OCI-LY1 (cell line): ENCODE data around the gene ATP2B2.

Experiments
- H2AFZ ChIP-seq: fragments of 200-600 bp; sonication (generic), shearing (Covaris generic); 2 replicates; pipeline ENCODE4 v1.6.0; 2014; ENCODE audit warnings: antibody characterized with exemption, mild to moderate bottlenecking, low read length
- H3F3A ChIP-seq: fragments of 200-600 bp; sonication (generic), shearing (Covaris generic); 2 replicates; pipeline ENCODE4 v1.6.0; 2014; ENCODE audit warnings: mild to moderate bottlenecking, antibody characterized with exemption, low read length, moderate library complexity; ENCODE audit not compliant: insufficient read depth
- H3K27ac ChIP-seq: fragments of 200-600 bp; sonication (generic); 2 replicates; pipeline ENCODE4 v1.5.1; 2014; ENCODE audit warnings: low read length, mixed run types, mild to moderate bottlenecking, low read depth; ENCODE audit not compliant: poor library complexity, severe bottlenecking
- H3K27me3 ChIP-seq: fragments of 200-600 bp; sonication (generic); 2 replicates; pipeline ENCODE4 v1.6.0; 2014; ENCODE audit warnings: antibody characterized with exemption, mild to moderate bottlenecking, low read length, moderate library complexity; ENCODE audit not compliant: insufficient read depth
- H3K36me3 ChIP-seq: fragments of 200-600 bp; sonication (generic); 2 replicates; pipeline ENCODE4 v1.6.1; 2014; ENCODE audit warnings: mild to moderate bottlenecking, antibody characterized with exemption, low read length, moderate library complexity, mixed read lengths; ENCODE audit not compliant: insufficient read depth
- H3K4me1 ChIP-seq: fragments of 200-600 bp; sonication (generic); 2 replicates; pipeline ENCODE4 v1.5.1; 2014; ENCODE audit warnings: mild to moderate bottlenecking, low read length, moderate library complexity; ENCODE audit not compliant: insufficient read depth, severe bottlenecking
- H3K4me2 ChIP-seq: fragments of 200-600 bp; sonication (generic), shearing (Covaris generic); 2 replicates; pipeline ENCODE4 v1.6.1; 2014; ENCODE audit warnings: low read length
- H3K4me3 ChIP-seq: fragments of 200-600 bp; sonication (generic); 2 replicates; pipeline ENCODE4 v1.5.1; 2014; ENCODE audit warnings: low read length, low read depth, mild to moderate bottlenecking, mixed read lengths; ENCODE audit not compliant: poor library complexity, severe bottlenecking
- H3K79me2 ChIP-seq: fragments of 200-600 bp; shearing (Covaris generic); 2 replicates; pipeline ENCODE4 v1.6.1; 2016; ENCODE audit warnings: mixed run types, low read length, mixed read lengths; ENCODE audit not compliant: insufficient read depth
- H3K9ac ChIP-seq: fragments of 200-600 bp; sonication (generic), shearing (Covaris generic); 2 replicates; pipeline ENCODE4 v1.6.1; 2014; ENCODE audit warnings: mild to moderate bottlenecking, low read length, mixed read lengths
- H3K9me2 ChIP-seq: fragments of 200-600 bp; sonication (generic), shearing (Covaris generic); 2 replicates; pipeline ENCODE4 v1.6.1; 2014; ENCODE audit warnings: low read depth, mild to moderate bottlenecking, low read length, mixed read lengths
- H3K9me3 ChIP-seq: fragments of 200-600 bp; shearing (Covaris generic); 2 replicates; pipeline ENCODE4 v1.6.1; 2014; ENCODE audit warnings: low read length, mixed read lengths
- H4K20me1 ChIP-seq: fragments of 200-600 bp; sonication (generic), shearing (Covaris generic); 2 replicates; pipeline ENCODE4 v1.6.0; 2016; ENCODE audit warnings: mild to moderate bottlenecking, low read length; ENCODE audit not compliant: insufficient read depth
- EZH2 ChIP-seq: fragments of 200-600 bp; sonication (generic), shearing (Covaris generic); IDR thresholded peaks from 2 replicates; pipeline ENCODE4 v1.8.0; 2017; ENCODE audit warnings: borderline replicate concordance, mixed run types, mild to moderate bottlenecking, antibody characterized with exemption, low read length, moderate library complexity, mixed read lengths
- TF ChIP-seq, protein P1 (sequence below): fragments of 200-600 bp; sonication (generic), shearing (Covaris generic); IDR thresholded peaks from 2 replicates; pipeline ENCODE4 v1.5.1; 2017; ENCODE audit warnings: mild to moderate bottlenecking, antibody characterized with exemption, low read length, moderate library complexity, mixed read lengths

ATP2B2 gene

GRCh38 chr3:10357095-10357494 is 148.3 kb downstream of the ATP2B2 start:
- no peaks in the 10 kb centered on the region for H3K9me2 ChIP-seq
- no peak overlapping the region for H3K27ac ChIP-seq
- TF ChIP-seq EZH2 = no peak
- TF ChIP-seq, protein P1, sequence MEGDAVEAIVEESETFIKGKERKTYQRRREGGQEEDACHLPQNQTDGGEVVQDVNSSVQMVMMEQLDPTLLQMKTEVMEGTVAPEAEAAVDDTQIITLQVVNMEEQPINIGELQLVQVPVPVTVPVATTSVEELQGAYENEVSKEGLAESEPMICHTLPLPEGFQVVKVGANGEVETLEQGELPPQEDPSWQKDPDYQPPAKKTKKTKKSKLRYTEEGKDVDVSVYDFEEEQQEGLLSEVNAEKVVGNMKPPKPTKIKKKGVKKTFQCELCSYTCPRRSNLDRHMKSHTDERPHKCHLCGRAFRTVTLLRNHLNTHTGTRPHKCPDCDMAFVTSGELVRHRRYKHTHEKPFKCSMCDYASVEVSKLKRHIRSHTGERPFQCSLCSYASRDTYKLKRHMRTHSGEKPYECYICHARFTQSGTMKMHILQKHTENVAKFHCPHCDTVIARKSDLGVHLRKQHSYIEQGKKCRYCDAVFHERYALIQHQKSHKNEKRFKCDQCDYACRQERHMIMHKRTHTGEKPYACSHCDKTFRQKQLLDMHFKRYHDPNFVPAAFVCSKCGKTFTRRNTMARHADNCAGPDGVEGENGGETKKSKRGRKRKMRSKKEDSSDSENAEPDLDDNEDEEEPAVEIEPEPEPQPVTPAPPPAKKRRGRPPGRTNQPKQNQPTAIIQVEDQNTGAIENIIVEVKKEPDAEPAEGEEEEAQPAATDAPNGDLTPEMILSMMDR = no peak
- no peak overlapping the region for H3K4me3 ChIP-seq
- no peak overlapping the region for H3K4me2 ChIP-seq
- no peaks in the 10 kb centered on the region for H3K79me2 ChIP-seq
- H4K20me1 ChIP-seq = no peaks in the 10 kb centered on the region
- H3K9ac ChIP-seq = no peak overlapping the region
- H3K36me3 ChIP-seq = no peaks in the 10 kb centered on the region
- H2AFZ ChIP-seq = no peak overlapping the region
- no peaks in the 10 kb centered on the region for H3K4me1 ChIP-seq
- no peaks in the 10 kb centered on the region for H3F3A ChIP-seq
- no peaks in the 10 kb centered on the region for H3K9me3 ChIP-seq
- peaks cover 13% of the 10 kb centered on the region; the same call in 1 of the 2 replicates for H3K27me3 ChIP-seq

- Histone ChIP-seq H3K79me2 (no peaks in the 10 kb centered on the region), H3K27me3 (peaks cover 13% of the 10 kb centered on the region; the same call in 1 of the 2 replicates), H3K9ac (no peak overlapping the region), H3K4me3 (no peak overlapping the region), H3K4me1 (no peaks in the 10 kb centered on the region), H2AFZ (no peak overlapping the region), H4K20me1 (no peaks in the 10 kb centered on the region), H3K4me2 (no peak overlapping the region), H3K9me3 (no peaks in the 10 kb centered on the region), H3K27ac (no peak overlapping the region), H3F3A (no peaks in the 10 kb centered on the region), H3K36me3 (no peaks in the 10 kb centered on the region), H3K9me2 (no peaks in the 10 kb centered on the region)
- TF ChIP-seq EZH2 = no peak
- TF ChIP-seq, protein P1 = no peak
These were observed 148.9 kb downstream of the ATP2B2 start for GRCh38 chr3:10356461-10356981.

DNA sequence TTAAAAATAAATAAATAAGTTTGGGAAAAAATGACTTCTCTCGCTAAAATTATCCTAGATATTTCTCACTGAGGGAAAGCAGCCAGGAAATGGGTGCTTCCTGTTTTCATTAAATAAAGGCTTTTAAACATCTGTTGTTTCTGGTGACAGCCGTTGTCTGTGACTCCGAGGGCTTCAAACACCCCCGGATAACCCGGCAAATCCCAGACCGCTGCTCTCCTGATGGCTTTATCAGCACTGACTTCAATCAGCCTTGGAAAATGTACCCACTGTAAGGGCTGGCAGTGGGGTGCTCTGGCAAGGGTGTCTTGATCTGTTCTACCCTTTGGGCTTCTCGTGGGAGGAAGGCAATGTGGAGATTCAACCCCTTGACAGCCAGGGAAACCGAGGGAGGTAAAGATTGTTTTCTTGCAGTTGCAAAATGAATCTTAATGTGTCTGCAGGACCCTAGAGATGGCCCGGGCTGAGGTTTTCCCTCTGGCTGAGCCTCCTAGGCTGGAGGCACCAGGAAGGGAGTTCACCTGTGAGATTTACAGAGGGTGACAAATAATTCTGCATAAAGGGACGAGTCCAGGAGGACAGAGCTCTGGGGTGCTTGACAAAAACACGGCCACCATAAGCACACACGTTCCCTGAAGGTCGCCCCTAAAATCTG is 150.9 kb downstream of the ATP2B2 start:
- no peak overlapping the region for H2AFZ ChIP-seq
- no peaks in the 10 kb centered on the region for H3K79me2 ChIP-seq
- no peaks in the 10 kb centered on the region for H4K20me1 ChIP-seq
- no peaks in the 10 kb centered on the region for H3K4me1 ChIP-seq
- H3K27me3 ChIP-seq = 0 out of 2 replicates have a peak, but pooled peaks cover 5% of the 10 kb centered on the region
- TF ChIP-seq, protein P1 = no peak
- no peak for TF ChIP-seq EZH2
- H3K9me3 ChIP-seq = no peaks in the 10 kb centered on the region
- H3K36me3 ChIP-seq = no peaks in the 10 kb centered on the region
- no peak overlapping the region for H3K4me2 ChIP-seq
- no peak overlapping the region for H3K9ac ChIP-seq
- no peak overlapping the region for H3K4me3 ChIP-seq
- no peaks in the 10 kb centered on the region for H3F3A ChIP-seq
- no peaks in the 10 kb centered on the region for H3K9me2 ChIP-seq
- H3K27ac ChIP-seq = no peak overlapping the region
